Frontal cortex (tissue), 4 donors: ENCODE measurements around the gene CYB5A. TPM values are rescaled to one million over a fixed set of nuclear protein-coding genes. Genes with fewer than 3 reads are reported as not detected.

Experiments
- DNase-seq, 2 donors: peaks; one replicate each; pipeline ENCODE4 v3.0.0; 2012; ENCODE audit warnings: low spot score in 2 of 2
- FAIRE-seq: peaks from 2 replicates; lab custom pipeline; 2012; peaks lifted over from hg19 to GRCh38; lab: Jason Lieb, UNC
- total RNA-seq: library from RNA; depleted of rRNA; stranded (reverse); fragments of >200 nt; gene quantifications from one replicate; pipeline ENCODE4 v1.2.3, GENCODE V29; 2014
- donor health status: control.
- donor health status: control.
- donor health status: control.

CYB5A gene
- total RNA-seq, 1 donor from 2014 or later, result 9.0 TPM

GRCh38 chr18:74251297-74252038, 40.3 kb downstream of the CYB5A start:
- FAIRE-seq (no peak), DNase-seq (no peak)

- DNase-seq (no peak), FAIRE-seq (no peak)
Observed at GRCh38 chr18:74250131-74250530, 41.6 kb downstream of the CYB5A start.

GRCh38 chr18:74249181-74249968, 42.4 kb downstream of the CYB5A start:
- no peak for FAIRE-seq
- no peak for DNase-seq

GRCh38 chr18:74248595-74248994, 43.2 kb downstream of the CYB5A start:
- DNase-seq (no peak), FAIRE-seq (no peak)

- DNase-seq, result no peak
- no peak for FAIRE-seq
Observed at GRCh38 chr18:74248189-74248588, 43.6 kb downstream of the CYB5A start.

GRCh38 chr18:74244554-74244953, 47.2 kb downstream of the CYB5A start:
- FAIRE-seq (no peak), DNase-seq (no peak)

GRCh38 chr18:74243127-74243526, 48.6 kb downstream of the CYB5A start:
- FAIRE-seq (no peak), DNase-seq (no peak)

- DNase-seq (peak; percentile 13 to 14), FAIRE-seq (no peak)
Observed at GRCh38 chr18:74242438-74243096, 49.2 kb downstream of the CYB5A start.

GRCh38 chr18:74241970-74242369, 49.8 kb downstream of the CYB5A start:
- FAIRE-seq (no peak), DNase-seq (no peak)

GRCh38 chr18:74241426-74241825, 50.3 kb downstream of the CYB5A start:
- no peak for FAIRE-seq

GRCh38 chr18:74239567-74239966, 52.2 kb downstream of the CYB5A start:
- FAIRE-seq, result no peak
- no peak for DNase-seq

More at GRCh38 chr18:74241426-74241825, 50.3 kb downstream of the CYB5A start:
- DNase-seq, result no peak

- FAIRE-seq (no peak), DNase-seq (no peak)
Observed at GRCh38 chr18:74234326-74235171, 57.2 kb downstream of the CYB5A start.

GRCh38 chr18:74233933-74234325, 57.8 kb downstream of the CYB5A start:
- no peak for FAIRE-seq

GRCh38 chr18:74230922-74231714, 60.6 kb downstream of the CYB5A start:
- DNase-seq (no peak), FAIRE-seq (no peak)

More at GRCh38 chr18:74233933-74234325, 57.8 kb downstream of the CYB5A start:
- no peak for DNase-seq

- FAIRE-seq, result no peak
- no peak for DNase-seq
Observed at GRCh38 chr18:74229891-74230290, 61.9 kb downstream of the CYB5A start.

GRCh38 chr18:74229005-74229404, 62.8 kb downstream of the CYB5A start:
- FAIRE-seq (no peak), DNase-seq (no peak)

- no peak for FAIRE-seq
- DNase-seq, result no peak
Observed at GRCh38 chr18:74228312-74228711, 63.5 kb downstream of the CYB5A start.

GRCh38 chr18:74226666-74227065, 65.1 kb downstream of the CYB5A start:
- DNase-seq (no peak), FAIRE-seq (no peak)

- DNase-seq, result no peak
- FAIRE-seq, result no peak
Observed at GRCh38 chr18:74226156-74226555, 65.6 kb downstream of the CYB5A start.
